ENCODE results near the gene LLPH. TPM values are rescaled to one million over a fixed set of nuclear protein-coding genes. Genes with fewer than 3 reads are reported as not detected.

The LLPH gene
- total RNA-seq, 1 experiment from 2014 or later: 45.6 TPM

- H3K4me1 ChIP-seq (ENCODE audit: control insufficient read depth in 1 of 2, insufficient read depth in 2 of 2, low read length in 2 of 2): no peaks in the 10 kb centered on the region; a peak in 1 of 4 replicates
- RAD21 ChIA-PET (ENCODE audit: low non-redundant PET in 1 of 2, low total read pairs in 2 of 2, uncharacterized antibody in 2 of 2, unreplicated experiment in 2 of 2): no interaction called here
- H4K20me1 ChIP-seq (ENCODE audit: insufficient read depth): no peaks in the 10 kb centered on the region
- H3K9ac ChIP-seq (ENCODE audit: low read length): no peak overlapping the region
- DNase-seq (ENCODE audit: low read depth, low spot score) (no peak), ATAC-seq (no peak)
- no peaks in the 10 kb centered on the region for H3K36me3 ChIP-seq (ENCODE audit: control insufficient read depth in 1 of 2, insufficient read depth in 2 of 2, low read length in 2 of 2)
- no TSS peak for BruUV-seq (replicated peaks)
- H2AFZ ChIP-seq (ENCODE audit: low read depth, low read length, poor library complexity, severe bottlenecking): no peak overlapping the region
- no peak overlapping the region for H3K4me3 ChIP-seq (replicated peaks in 1 of 2; ENCODE audit: low read depth in 1 of 2, low read length in 2 of 2)
- H3K27ac ChIP-seq (ENCODE audit: low read depth, low read length): no peak overlapping the region
- no peaks in the 10 kb centered on the region for H3K27me3 ChIP-seq (ENCODE audit: insufficient read depth, low read length)
- H3K79me2 ChIP-seq (ENCODE audit: insufficient read depth, low read length): no peaks in the 10 kb centered on the region
- H3K9me2 ChIP-seq (ENCODE audit: insufficient read depth): no peaks in the 10 kb centered on the region
- no peaks in the 10 kb centered on the region for H3K9me3 ChIP-seq (ENCODE audit: control insufficient read depth in 1 of 2, insufficient read depth in 1 of 2, low read depth in 1 of 2, low read length in 2 of 2)
- intact Hi-C loops (cut with micrococcal nuclease): no loop called here
- POLR2A ChIA-PET: no interaction called here
- H3K4me2 ChIP-seq (ENCODE audit: low read length): no peak overlapping the region
- TF ChIP-seq CEBPB (IDR thresholded peaks at IDR 0.05; ENCODE audit: low read depth): no peak
- no peak for TF ChIP-seq EZH2phosphoT487 (IDR thresholded peaks at IDR 0.05; ENCODE audit: borderline replicate concordance)
- no peak for TF ChIP-seq ZBTB33 (IDR thresholded peaks at IDR 0.05; ENCODE audit: extremely low read depth, insufficient replicate concordance, low read length)
- no peak for TF ChIP-seq POLR2A (IDR thresholded peaks at IDR 0.05; ENCODE audit: borderline replicate concordance, extremely low read depth, insufficient read depth, insufficient read length)
- no peak for TF ChIP-seq YY1 (IDR thresholded peaks at IDR 0.05; ENCODE audit: extremely low read depth, insufficient replicate concordance, low read depth, low read length)
- TF ChIP-seq ZNF274 (IDR thresholded peaks at IDR 0.05; ENCODE audit: low read depth, low read length): no peak
- TF ChIP-seq MAX (IDR thresholded peaks at IDR 0.05): no peak
- no peak for TF ChIP-seq POLR2AphosphoS5 (IDR thresholded peaks at IDR 0.05; ENCODE audit: low read depth, low read length)
- no peak for TF ChIP-seq EZH2 (IDR thresholded peaks at IDR 0.05)
- no peak for TF ChIP-seq TCF7L2 (IDR thresholded peaks at IDR 0.05; ENCODE audit: borderline replicate concordance, extremely low read depth, insufficient read depth, insufficient read length)
- TF ChIP-seq JUND (IDR thresholded peaks at IDR 0.05): no peak
- no peak for TF ChIP-seq SP1 (IDR thresholded peaks at IDR 0.05; ENCODE audit: low read depth)
- CTCF ChIA-PET: no interaction called here
These were observed 59.0 kb downstream of the LLPH start for GRCh38 chr12:66071549-66071948.

Data from HCT116 (cell line).